Raji (cell line): ENCODE data around the gene STK32B.

Experiments
- POLR2A ChIP-seq: IDR thresholded peaks from 2 replicates; pipeline ENCODE4 v1.6.1; 2011; ENCODE audit warnings: low read depth, low read length, control low read depth; ENCODE audit not compliant: insufficient read depth

STK32B gene

DNA sequence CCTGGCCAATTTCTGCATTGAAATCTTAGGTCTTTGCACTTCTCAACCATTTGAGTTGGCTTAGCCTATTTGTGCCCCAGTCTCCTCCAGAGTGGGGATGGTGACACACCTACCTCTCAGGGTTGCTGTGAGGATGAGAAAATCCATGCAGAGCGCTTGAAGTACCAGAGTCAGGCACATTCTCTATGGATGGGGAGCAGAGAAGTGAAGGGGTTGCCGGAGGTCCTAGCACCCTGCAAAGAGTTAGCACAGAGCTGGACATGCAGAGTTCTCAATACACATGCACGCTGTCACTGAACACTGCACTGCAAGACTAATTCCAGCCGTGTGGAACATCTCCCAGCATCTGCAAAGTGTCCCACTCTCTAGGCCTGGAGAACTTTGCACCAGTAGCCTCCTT, 2.6 kb upstream of the STK32B start:
- TF ChIP-seq POLR2A = no peak

DNA sequence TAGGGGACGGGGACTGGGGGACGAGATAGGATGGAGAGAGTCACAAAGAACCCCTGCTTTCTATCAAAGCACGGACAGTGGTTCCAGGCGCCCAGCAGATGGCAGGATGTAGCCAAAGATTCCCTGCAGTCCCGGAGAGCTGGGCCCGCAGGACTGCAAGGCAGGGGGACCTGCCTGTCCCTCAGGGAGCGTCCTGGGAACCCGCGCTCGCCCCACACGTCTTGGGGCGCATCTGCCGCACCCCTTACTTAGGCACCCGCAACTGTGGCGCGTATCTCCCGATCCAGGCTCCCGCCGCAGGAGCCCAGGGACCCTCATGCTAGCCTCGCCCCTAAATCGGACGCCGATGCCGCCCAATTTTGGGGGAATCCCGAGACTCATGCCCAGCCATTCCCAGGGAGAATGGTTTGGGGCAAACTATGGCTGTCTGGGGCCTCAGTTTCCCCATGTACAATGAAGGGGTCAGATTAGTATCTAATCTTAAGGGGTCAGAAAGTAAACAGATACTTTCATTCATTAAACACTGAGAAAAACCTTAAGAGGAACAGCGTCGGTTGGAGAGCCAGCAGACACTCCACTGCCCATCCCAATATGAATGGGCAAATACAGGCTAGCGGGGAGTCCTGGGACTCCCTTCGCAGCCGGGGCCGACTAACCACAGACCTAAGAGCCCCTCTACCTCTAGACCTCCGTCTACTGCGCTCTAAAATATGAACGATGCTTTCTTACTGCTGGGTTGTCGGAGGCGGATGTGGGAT, 581 bp upstream of the STK32B start:
- TF ChIP-seq POLR2A = no peak

DNA sequence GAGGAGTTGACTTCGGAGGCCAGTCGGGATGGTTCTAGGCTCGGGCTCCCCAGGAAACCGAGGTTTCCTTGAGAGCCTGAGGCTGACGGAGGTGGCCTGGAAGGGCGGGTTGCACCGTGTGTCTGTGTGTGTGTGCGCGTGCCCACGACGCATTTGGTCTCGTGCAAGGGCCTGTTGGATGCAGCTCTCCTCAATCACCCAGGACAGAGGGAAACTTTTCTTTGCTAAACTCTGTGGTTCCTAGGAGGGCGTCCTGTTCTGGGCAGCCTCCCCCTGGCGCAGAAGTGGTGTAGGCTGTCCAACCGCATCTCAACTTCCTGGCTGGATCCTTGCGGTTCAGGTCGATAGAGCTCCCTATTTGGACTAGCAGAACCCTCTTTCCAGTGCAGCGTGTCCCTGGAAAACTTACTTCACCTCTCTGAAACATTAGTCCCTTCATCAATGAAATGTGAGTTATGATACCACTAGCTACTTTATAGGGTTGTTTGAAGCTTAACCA, 973 bp downstream of the STK32B start:
- TF ChIP-seq POLR2A = no peak

DNA sequence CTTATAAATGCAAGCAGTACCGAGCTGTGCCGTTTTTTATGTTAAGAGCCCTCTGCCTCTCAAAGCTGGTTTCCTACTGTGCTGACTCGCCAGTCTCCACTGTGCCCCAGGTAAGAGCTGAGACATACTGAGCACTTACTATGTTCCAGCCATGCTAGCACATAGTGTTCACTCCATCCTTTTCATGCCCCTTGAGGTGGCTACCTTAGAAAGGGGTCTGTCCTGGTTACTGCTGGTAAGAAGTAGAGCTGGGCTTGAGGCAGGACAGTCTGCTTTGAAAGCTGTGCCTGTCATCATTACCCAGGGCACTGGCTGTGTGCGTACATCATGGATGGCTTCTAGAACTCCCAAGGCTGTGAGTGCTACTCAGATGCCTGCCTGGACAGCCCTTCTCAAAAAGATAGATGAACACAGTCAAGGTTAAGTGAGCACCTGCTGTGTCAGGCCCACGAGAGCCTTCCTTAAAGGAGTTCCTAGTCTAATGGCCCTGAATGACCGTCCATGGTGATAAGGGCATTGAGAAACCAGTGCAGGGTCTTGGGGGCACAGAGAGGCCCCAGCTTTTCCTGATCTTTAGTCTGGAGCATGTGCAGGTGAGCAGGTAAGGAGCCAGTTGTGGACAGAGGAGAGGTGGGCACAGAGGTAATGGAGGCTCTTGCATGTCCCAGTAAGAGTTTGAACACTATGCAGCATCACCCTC, 1.6 kb downstream of the STK32B start:
- no peak for TF ChIP-seq POLR2A

DNA sequence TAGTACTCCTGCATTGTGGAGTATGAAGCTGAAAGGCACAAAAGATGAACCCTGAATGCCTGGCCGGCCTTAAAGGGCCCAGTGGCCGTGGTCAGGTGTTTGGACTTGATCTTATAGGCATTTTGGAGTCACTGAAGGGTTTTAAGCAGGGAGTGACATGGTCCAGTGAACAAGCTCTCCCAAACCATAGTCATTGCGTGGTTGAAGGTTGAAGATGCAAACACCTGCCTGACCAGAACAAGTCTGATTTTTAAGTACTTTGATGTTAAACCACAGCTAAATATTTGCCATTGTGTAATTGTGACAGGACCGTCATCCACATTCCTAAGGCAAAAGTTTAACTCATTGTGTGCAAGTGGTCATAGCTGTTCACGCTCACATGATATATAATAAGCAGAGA, 3.3 kb downstream of the STK32B start:
- TF ChIP-seq POLR2A = no peak

DNA sequence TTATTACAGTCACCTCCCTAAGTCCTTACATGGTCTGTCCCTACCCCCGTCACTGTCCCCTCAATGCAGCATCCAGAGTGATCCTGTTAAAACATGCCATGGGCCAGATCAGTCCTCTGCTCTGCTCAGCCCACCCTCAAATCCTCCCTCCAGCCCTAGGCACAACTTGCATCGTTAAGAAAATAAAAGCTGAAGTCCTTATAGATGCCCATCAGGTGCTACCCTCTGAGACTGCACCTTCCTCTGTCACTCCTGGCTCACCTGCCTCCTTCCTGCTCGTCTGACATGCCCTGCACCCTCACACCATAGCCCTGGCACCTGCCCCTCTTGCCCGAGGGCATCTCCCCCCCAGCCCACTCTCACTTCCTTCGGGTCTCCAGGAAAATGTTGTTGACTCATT, 4.1 kb downstream of the STK32B start:
- TF ChIP-seq POLR2A = no peak

DNA sequence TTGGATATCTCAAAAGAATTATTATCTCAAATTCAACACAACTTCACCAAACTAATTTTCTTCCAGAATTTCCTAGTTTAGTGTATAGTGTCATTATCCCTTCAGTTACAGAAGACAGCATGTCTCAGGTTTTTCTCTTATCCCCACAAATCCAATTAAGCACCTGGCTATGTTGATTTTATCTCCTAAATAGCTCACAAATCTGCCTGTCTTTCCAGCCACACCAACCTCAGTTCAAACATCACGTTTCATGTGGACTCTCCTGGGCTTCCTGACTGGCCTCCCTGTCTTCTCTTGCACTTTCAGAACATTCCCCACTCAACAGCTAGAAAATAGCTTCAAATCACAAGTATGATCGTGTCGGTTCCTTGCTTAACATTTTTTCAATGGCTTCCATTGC, 14.8 kb downstream of the STK32B start:
- no peak for TF ChIP-seq POLR2A

DNA sequence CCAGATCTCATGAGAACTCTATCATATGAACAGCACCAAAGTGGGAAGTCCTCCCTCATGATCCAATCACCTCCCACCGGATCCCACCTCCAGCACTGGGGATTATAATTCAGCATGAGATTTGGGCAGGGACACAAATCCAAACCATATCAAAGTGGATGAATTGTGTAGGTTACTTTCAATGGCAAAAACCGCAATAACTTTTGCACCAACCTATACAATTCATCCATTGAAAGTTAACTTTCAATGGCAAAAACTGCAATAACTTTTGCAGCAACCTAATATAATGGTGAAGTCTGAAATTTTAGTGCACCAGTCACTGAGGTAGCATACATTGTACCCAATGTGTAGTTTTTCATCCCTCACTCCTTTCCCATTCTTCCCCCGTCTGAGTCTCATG, 16.6 kb downstream of the STK32B start:
- TF ChIP-seq POLR2A = no peak

DNA sequence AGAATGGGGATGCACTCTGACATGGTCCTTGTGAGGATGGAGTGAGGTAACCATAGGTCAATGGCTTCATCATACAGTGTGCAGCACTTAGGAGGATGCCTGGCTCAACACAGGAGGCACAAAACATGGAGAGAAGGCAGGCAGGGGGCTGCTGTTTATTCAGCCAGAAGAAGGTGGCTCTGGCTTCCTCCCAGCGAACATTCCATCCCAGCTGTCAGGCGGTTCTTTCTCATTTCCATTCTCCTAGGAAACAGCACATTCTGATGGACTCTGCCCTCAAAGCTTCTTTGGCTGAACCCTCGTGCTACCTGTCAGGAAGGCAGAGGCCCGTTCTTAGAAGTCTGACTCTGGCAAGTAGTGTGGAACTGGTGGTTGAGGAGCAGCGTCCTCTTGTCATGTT, 18.6 kb downstream of the STK32B start:
- TF ChIP-seq POLR2A = no peak

DNA sequence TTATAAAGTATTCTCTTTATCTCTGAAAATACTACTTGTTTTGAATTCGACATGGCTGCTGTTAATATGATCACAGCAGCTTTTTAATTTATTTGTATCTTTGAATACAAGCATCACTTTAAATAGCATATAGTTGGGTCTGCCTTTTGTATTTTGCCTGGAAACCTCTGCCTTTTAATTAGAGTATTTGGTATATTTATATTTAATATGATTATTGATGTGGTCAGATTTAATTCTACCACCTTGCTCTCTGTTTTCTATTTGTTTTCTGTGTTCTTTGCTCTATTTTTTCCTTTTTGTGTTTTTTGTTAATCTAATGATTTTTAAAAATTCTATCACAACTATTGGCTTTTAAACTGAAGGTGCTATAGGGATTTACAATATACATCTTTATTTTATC, 21.7 kb downstream of the STK32B start:
- no peak for TF ChIP-seq POLR2A

DNA sequence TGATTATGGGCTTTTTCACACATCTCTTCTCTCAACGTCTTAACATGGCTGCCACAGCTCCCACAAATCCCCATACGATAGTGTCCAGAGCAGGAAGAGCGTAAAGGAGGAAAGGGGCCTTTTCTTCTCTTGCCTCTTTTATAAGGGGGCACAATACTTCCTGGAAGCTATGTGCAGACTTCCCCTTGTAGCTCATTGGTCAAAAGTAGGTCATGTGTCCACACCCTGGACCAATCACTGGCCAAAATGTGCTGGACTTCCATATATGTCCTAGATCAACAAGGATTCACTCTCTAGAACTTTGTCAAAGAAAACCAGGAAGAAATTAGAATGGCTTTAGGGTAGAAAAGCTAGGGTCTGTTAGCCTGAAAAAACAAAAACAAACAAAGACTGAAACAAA, 26.7 kb downstream of the STK32B start:
- no peak for TF ChIP-seq POLR2A

DNA sequence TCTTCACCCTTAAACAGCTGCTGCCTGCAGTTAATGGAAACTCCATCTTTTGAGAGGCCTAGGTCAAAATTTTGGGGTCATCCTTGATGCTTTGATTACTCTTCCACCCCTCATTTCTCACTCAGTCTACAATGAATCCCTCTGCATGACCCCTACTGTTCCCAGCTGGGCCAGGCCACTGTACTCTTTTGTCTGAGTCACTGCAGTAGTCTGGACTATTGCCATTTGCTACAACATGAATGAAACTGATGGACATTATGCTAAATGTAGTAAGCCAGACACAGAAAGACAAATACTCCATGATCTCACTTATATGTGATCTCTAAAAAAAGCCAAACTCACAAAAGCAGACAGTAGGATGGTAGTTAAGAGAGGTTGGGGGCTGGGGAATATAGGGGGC, 28.3 kb downstream of the STK32B start:
- TF ChIP-seq POLR2A = no peak

DNA sequence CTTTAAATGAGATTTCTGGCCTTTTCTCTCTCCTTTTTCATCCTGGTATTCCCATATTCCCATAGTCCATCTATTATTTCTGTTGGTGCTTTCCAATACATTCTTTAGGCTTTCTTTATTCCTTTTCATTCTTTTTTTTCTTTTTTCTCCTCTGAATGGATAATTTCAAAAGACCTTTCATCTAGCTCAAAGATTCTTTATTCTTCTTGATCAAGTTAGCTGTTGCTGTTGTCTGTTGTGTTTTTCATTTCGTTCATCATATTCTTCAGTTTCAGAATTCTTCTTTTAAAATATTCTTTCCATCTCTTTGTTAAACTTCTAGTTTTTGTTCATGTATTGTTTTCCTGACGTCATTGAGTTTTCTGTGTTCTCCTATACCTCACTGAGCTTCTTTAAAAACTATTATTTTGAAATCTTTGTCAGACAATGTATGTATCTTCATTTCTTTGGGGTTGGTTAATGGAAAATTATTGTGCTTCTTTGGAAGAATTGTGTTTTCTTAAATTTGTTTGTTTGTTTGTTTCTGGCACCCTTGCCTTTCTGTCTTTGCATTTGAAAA, 30.2 kb downstream of the STK32B start:
- TF ChIP-seq POLR2A = no peak

DNA sequence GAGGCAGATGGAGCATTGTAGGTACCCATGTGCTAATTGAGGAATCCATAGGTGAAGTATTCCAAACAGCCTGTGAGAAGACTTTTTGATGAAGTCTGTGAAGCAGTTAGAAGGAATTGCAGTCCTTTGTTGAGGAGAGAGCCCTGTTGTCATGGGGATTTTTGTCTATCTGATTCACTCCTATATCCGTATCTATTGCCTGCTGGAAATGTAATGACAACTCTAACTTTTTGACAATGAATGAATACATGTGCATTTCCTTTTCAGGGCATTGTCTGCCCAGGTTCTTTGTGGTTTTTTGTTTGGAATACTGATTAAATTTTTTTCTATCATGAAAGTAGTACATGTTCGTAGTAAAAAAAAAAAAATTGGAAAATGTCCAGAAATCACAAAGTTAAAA, 31.1 kb downstream of the STK32B start:
- no peak for TF ChIP-seq POLR2A

DNA sequence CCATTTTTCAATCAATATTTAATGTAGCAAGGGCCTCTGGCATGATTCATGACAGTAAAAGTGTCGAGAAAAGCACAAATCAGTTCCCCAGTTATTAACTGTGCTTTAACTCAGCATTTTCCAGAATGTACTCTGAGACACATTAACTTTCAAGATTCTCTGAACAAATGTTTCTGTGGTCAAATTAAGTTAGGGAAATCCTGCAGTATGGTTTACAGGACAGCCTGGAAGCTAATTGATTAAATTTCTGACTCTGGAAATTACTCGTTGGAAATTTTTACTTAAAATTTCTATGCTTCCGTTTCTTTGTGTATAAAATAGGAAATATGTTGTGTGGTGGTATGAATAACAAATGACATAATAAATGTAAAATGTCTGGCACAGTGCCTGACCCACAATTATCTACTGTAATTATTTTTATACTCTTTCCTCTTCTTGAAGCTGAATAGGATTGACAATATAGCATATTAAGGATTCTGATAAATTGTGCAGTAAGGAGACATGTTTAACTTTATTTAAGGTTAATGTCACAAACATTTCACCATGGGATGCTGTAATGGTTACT, 33.7 kb downstream of the STK32B start:
- no peak for TF ChIP-seq POLR2A

DNA sequence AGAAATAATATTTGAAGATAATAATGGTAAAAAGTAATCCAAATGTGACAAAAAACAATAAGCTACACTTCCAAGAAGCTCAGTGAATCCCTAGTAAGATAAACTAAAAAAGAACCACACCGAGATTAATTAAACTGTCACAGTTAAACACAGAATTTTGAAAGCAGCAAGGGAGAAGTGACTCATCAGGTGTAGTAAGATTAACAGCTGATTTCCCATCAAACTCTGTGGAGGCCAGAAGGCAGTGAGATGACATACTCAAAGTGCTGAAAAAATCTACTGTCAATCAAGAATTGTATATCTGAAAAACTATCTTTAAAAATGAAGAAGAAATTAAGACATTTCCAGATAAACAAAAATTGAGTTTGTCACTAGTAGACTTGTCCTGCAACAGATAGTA, 35.3 kb downstream of the STK32B start:
- TF ChIP-seq POLR2A = no peak
